ENCODE measurements around the gene UGT2A3.
A peak's percentile ranks its signal among the peaks of the same experiment; 100 is the strongest.

The UGT2A3 gene

DNA sequence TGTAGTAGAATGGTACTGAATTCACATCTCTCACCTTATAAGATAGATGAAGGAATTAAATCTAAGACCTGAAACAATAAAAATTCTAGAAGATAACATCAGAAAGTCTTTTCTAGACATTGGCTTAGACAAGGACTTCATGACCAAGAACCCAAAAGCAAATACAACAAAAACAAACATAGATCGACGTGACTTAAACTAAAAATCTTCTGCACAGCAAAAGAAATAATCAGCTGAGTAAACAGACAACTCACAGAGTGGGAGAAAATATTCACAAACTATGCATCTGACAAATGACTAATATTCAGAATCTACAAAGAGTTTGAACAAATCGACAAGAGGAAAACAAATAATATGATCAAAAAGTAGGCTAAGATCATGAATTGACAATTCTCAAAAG, 38.8 kb downstream of the UGT2A3 start:
- DNase-seq (ENCODE audit: low read depth): no peak

DNA sequence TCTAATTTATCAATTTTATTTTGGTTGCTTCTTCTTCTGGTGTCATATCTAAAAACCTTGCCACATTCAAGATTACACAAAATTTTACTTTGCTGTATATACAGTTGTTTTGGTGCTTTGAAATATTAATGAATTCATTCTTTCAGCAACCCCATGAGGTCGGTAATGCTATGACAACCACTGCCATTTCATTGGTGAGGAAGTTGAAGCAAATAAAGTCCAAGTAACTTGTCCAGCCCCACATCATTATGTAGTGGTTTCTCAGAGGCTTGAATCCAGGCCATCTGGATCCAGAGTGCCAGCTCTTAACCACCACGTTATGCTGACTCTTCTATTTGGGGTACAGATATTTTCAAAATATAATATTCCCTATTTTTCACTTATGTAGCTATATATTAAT, 42.2 kb downstream of the UGT2A3 start:
- DNase-seq (ENCODE audit: low read depth): no peak

DNA sequence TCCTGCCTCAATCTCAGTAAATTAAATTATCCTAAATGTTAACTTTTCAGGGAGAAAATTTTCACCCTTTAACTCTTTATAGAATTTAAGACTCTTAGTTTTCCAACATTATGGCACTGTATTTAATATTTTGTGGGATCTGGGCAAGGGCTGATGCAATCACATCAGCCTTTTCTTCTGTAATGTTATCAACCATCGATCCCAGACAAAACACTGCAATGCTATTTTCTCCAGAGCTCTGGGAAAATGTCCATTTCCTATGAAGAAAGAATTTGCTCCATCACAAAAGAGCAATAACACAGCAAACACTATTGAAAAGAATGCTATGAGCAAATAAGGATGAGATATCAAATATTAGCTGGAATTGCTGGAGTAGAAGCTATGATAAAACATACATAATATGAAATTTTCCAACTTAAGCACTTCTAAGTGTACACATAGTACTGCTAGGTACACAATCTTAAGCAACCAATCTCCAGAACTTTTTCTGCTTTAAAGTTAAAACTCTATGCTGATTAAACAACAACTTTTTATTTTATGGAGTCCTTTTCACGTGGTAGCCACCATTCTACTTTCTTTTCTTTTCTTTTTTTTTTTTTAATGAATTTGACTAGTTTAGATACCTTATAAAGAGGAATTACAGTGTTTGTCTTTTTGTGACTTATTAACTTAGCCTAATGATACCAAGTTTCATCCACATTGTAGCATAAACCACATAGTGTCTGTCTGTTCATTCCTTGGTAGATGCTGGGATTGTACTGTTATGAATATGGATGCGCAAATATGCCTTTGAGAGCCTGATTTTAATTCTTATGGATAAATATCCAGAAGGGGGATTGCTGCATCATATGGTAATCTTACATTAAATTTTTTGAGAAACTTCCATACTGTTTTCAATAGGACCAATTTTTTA, 43.6 kb downstream of the UGT2A3 start:
- DNase-seq (ENCODE audit: low read depth): no peak

DNA sequence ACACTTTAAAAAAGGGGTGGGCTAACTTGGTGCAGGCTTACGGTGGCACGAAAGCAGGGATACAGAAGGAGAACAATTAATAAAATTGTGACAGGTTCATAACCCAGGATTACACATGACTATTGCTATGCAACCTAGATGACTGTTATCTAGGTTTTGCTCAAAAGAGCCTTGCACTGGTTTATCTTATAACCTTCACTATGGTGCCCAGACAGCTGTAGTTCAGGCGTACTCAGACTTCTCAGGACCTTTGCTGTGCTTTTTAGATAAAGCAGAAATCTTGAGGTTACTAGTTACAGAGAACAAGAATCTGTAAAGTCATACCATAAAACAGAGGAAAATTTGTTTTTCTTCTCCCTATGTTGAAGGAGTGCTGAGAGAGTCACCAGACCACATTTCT, 44.4 kb downstream of the UGT2A3 start:
- no peak for DNase-seq (ENCODE audit: low read depth)

GRCh38 chr4:68906780-68907137, 44.8 kb downstream of the UGT2A3 start:
- DNase-seq (ENCODE audit: low read depth): no peak

GRCh38 chr4:68905939-68906779, 45.4 kb downstream of the UGT2A3 start:
- peak; percentile 23 for DNase-seq (ENCODE audit: low read depth)

GRCh38 chr4:68905598-68905938, 46.0 kb downstream of the UGT2A3 start:
- DNase-seq (ENCODE audit: low read depth): no peak

GRCh38 chr4:68904786-68905185, 46.8 kb downstream of the UGT2A3 start:
- peak; percentile 11 for DNase-seq (ENCODE audit: low read depth)

GRCh38 chr4:68896749-68897148, 54.9 kb downstream of the UGT2A3 start:
- no peak for DNase-seq (ENCODE audit: low read depth)

- peak; percentile 19 for DNase-seq (ENCODE audit: low read depth)
These were observed 55.9 kb downstream of the UGT2A3 start for GRCh38 chr4:68895561-68896198.

- no peak for DNase-seq (ENCODE audit: low read depth)
These were observed 58.7 kb downstream of the UGT2A3 start for GRCh38 chr4:68892861-68893260.

DNA sequence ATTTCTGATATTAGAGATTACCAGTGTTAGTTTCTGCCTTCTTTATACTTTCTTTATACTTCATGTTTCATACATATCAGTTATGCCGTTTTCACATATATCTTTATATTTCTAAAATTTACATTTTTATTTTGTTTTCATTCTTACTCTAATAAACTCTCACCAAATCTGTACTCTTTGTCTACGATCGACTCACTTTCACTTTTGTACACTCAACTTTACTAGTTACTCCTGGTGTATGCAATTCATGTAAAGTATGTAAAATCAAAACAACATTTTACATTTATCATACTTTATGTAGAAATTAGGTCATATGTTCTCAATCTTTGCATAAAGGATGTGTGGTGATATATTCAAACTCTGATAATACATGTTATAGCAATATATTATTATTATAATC, 59.9 kb downstream of the UGT2A3 start:
- DNase-seq (ENCODE audit: low read depth): no peak

DNA sequence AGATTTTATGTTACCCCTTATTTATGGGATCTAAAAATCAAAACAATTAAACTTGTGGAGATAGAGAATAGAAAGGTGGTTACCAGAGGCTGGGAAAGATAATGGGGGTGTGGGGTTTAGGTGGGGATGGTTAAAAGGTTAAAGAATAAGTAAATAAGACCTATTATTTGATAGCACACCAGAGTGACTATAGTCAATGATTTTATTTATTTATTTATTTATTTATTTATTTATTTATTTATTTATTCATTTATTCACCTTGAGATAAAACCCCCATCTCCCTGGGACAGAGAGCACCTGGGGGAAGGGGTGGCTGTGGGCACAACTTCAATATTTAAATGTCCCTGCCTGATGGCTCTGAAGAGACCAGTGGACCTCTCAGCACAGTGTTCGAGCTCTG, 66.1 kb downstream of the UGT2A3 start:
- no peak for DNase-seq (ENCODE audit: low read depth)

- no peak for DNase-seq (ENCODE audit: low read depth)
These were observed 67.7 kb downstream of the UGT2A3 start for GRCh38 chr4:68883870-68884269.

Data from ELR (cell line).